Stomach (tissue), 9 donors: ENCODE measurements around the gene RGS21. TPM values are rescaled to one million over a fixed set of nuclear protein-coding genes. Genes with fewer than 3 reads are reported as not detected.

Source experiments
- DNase-seq, 2 donors: peaks; one replicate each; pipeline versions ENCODE4 v3.0.0 to v3.0.0-alpha.2; 2013 to 2019
- H3K27ac ChIP-seq, 5 donors: fragments of 200-600 bp in 4 of 5; sonication (generic) in 4 of 5; one replicate each; pipeline ENCODE4 v1.5.1; 2013 to 2019; ENCODE audit warnings: mild to moderate bottlenecking in 1 of 5, moderate library complexity in 1 of 5
- H3K27me3 ChIP-seq, 3 donors: fragments of 200-600 bp; sonication (generic); one replicate each; pipeline ENCODE4 v1.5.1; 2017 to 2019; ENCODE audit warnings: mixed run types in 1 of 3
- H3K36me3 ChIP-seq, 4 donors: fragments of 200-600 bp; sonication (generic); 1 replicate in 3 of 4; 2 replicates in 1 of 4; pipeline ENCODE4 v1.5.1; 2016 to 2019
- H3K4me1 ChIP-seq, 4 donors: fragments of 200-600 bp; sonication (generic); one replicate each; pipeline ENCODE4 v1.5.1; 2016 to 2019
- H3K4me3 ChIP-seq, 4 donors: fragments of 200-600 bp; sonication (generic) in 3 of 4; one replicate each; pipeline ENCODE4 v1.5.1; 2016 to 2019; ENCODE audit warnings: mild to moderate bottlenecking in 1 of 4
- H3K9me3 ChIP-seq, 4 donors: fragments of 200-600 bp; sonication (generic); one replicate each; pipeline ENCODE4 v1.5.1; 2016 to 2019
- EP300 ChIP-seq: sonication (generic); formaldehyde crosslinking; IDR thresholded peaks from one replicate; pipeline ENCODE4 v1.6.1; 2017; ENCODE audit warnings: antibody characterized with exemption
- POLR2A ChIP-seq, 4 donors: fragments of 450-650 bp; IDR thresholded peaks; one replicate each; pipeline ENCODE4 v1.6.1; 2016; ENCODE audit warnings: antibody characterized with exemption in 4 of 4, control low read depth in 2 of 4, mild to moderate bottlenecking in 1 of 4, moderate library complexity in 1 of 4
- POLR2AphosphoS5 ChIP-seq, 3 donors: sonication (generic); formaldehyde crosslinking; IDR thresholded peaks; one replicate each; pipeline ENCODE4 v1.6.1; 2016; ENCODE audit warnings: antibody characterized with exemption in 3 of 3
- WGBS, 5 donors: extraction: QIAGEN DNeasy Blood & Tissue Kit in 3 of 5; methylation state at CpG; one replicate each; pipeline versions ENCODE4 v1.1.5 to v1.1.7; 2013 to 2018; 5-methylcytosine and 5-hydroxymethylcytosine counted together
- intact Hi-C: fragments of 100-400 bp; cut with DNase I; formaldehyde crosslinking; loops from one replicate; pipeline ENCODE4 v1.15.1; 2023; ENCODE audit warnings: low total_unique reads
- polyA plus RNA-seq, 3 donors: library from polyadenylated mRNA; stranded (reverse); fragments of 200-250 nt; gene quantifications; one replicate each; pipeline ENCODE4 v1.2.3, GENCODE V29; 2013
- total RNA-seq, 5 donors: library from RNA; depleted of rRNA; stranded (reverse); fragments of >200 nt; gene quantifications; one replicate each; pipeline versions ENCODE4 v1.1.0 to v1.2.3, GENCODE V29; 2014 to 2016
- TF ChIP-seq, protein P1 (sequence below), 7 experiments: fragments of 450-650 bp in 4 of 7; fragments of 200-600 bp in 3 of 7; sonication (generic) in 3 of 7; IDR thresholded peaks; one replicate each; pipeline ENCODE4 v1.5.1; 2016 to 2019; ENCODE audit warnings: antibody characterized with exemption in 7 of 7, control low read depth in 2 of 7, mild to moderate bottlenecking in 1 of 7
- donor health status: healthy with polysubstance abuse.
- donor health status: Bipolar disorder and iron deficiency.
- donor health status: healthy.

The RGS21 gene
- total and polyA plus RNA-seq, 8 donors, result not detected

DNA sequence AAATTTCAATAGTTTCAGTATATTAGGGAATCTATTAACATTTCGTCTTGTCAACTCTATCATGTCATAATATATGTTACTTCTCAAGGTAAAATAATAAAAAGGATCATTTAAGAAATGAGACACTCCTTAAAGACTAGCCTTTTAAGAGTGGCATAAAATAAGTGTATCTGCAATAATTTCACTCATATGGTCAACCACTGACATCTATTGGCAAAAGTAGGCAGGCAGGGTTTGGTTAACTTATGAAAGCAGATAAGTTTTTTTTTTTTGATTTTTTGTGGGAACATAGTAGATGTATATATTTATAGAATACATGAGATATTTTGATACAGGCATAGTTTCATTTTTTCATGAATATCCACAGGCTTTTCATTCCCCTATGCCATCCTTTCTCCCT, 5.5 kb upstream of the RGS21 start:
- H3K27me3 ChIP-seq, result no peaks in the 10 kb centered on the region
- H3K36me3 ChIP-seq, result no peaks in the 10 kb centered on the region
- 68 to 84% (median 76%) methylated on average over 1 of the region's 1 CpG for WGBS, 5 donors
- DNase-seq, result peak in 1 of 2 donors; percentile 60
- no peaks in the 10 kb centered on the region for H3K4me1 ChIP-seq
- H3K9me3 ChIP-seq, result peaks cover 0 to 20% (median 12%) of the 10 kb centered on the region in 4 donors
- no peak overlapping the region for H3K27ac ChIP-seq
- intact Hi-C loops, result no loop called here
- TF ChIP-seq, protein P1, sequence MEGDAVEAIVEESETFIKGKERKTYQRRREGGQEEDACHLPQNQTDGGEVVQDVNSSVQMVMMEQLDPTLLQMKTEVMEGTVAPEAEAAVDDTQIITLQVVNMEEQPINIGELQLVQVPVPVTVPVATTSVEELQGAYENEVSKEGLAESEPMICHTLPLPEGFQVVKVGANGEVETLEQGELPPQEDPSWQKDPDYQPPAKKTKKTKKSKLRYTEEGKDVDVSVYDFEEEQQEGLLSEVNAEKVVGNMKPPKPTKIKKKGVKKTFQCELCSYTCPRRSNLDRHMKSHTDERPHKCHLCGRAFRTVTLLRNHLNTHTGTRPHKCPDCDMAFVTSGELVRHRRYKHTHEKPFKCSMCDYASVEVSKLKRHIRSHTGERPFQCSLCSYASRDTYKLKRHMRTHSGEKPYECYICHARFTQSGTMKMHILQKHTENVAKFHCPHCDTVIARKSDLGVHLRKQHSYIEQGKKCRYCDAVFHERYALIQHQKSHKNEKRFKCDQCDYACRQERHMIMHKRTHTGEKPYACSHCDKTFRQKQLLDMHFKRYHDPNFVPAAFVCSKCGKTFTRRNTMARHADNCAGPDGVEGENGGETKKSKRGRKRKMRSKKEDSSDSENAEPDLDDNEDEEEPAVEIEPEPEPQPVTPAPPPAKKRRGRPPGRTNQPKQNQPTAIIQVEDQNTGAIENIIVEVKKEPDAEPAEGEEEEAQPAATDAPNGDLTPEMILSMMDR (IDR thresholded peaks at IDR 0.05), result no peak
- TF ChIP-seq EP300 (no peak), POLR2A (IDR thresholded peaks at IDR 0.05) (no peak), POLR2AphosphoS5 (IDR thresholded peaks at IDR 0.05) (no peak)
- H3K4me3 ChIP-seq, result no peak overlapping the region

DNA sequence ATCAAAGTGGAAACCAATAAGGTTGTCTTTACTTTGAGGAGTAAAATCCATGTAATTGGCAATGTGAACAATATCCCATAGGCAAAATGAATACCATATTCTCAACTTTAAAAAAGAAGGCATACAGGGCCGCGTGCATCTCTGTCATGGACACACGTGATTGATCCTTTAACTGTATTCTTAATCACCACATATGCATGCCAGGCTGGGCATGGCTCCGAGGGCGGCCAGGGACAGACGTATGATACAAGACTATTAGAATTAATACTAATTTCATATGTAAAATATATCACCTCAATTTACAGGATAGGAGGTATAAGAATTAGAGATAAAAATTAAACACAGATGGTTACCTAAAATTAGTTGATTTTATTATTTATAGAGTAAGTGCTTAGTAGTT, 11.2 kb downstream of the RGS21 start:
- DNase-seq, result no peak
- H3K9me3 ChIP-seq, result no peaks in the 10 kb centered on the region
- 90 to 95% (median 93%) methylated on average over 6 of the region's 6 CpGs for WGBS, 5 donors

DNA sequence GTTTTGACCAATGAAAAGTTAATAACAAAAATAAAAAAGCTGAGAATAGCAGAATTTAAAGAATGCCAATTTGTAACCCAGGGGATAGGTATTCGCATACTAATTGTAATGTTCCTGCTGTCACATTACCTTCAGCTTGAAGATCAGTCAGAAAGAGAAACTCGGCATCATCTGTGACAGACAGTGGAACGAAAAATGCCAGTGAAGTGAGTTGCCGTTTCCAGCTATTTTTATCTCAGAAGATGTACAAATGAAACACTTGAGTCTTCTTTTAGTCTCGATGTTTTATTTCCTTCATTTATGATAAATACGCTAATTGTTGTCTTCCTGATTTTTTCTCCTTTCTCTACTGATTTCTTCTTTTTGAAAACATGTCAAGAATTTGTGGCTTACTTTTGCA, 26.1 kb downstream of the RGS21 start:
- no peak for DNase-seq
- H3K4me3 ChIP-seq, result no peak overlapping the region
- H3K36me3 ChIP-seq, result no peaks in the 10 kb centered on the region
- intact Hi-C loops, result no loop called here
- no peaks in the 10 kb centered on the region for H3K9me3 ChIP-seq
- H3K27me3 ChIP-seq, result no peaks in the 10 kb centered on the region
- no peak overlapping the region for H3K27ac ChIP-seq
- TF ChIP-seq, protein P1 (IDR thresholded peaks at IDR 0.05), result no peak
- TF ChIP-seq POLR2A (IDR thresholded peaks at IDR 0.05), result no peak
- no peak for TF ChIP-seq EP300
- TF ChIP-seq POLR2AphosphoS5 (IDR thresholded peaks at IDR 0.05), result no peak
- no peaks in the 10 kb centered on the region for H3K4me1 ChIP-seq
- WGBS, 5 donors, result 66 to 82% (median 75%) methylated on average over 6 of the region's 6 CpGs

More for the DNA sequence above, 11.2 kb downstream of the RGS21 start:
- Histone ChIP-seq H3K4me1 (no peaks in the 10 kb centered on the region), H3K27me3 (no peaks in the 10 kb centered on the region), H3K36me3 (no peaks in the 10 kb centered on the region), H3K4me3 (no peak overlapping the region), H3K27ac (no peak overlapping the region)
- intact Hi-C loops, result no loop called here
- TF ChIP-seq, protein P1 (IDR thresholded peaks at IDR 0.05), result no peak
- TF ChIP-seq POLR2A (IDR thresholded peaks at IDR 0.05) (no peak), POLR2AphosphoS5 (IDR thresholded peaks at IDR 0.05) (no peak), EP300 (no peak)

DNA sequence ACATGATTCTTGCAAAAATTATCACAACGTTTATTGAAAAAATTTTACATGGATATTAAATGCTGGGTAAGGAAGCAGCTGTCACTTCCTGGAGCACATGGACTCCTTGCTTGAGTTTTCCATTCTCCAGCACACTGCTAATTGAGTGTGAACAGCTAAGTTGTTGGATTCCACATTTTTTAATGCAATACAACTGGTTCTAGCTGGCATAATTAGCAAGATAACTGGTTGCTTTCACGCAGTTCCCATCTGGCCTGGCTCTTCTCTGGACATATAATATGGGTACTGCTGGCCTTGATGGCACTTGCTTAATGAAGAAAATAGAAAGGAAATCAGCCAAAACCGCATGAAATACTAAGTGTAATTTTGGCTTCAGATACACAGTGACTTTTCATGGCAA, 26.6 kb downstream of the RGS21 start:
- Histone ChIP-seq H3K4me3 (no peak overlapping the region), H3K36me3 (no peaks in the 10 kb centered on the region), H3K9me3 (no peaks in the 10 kb centered on the region), H3K27me3 (no peaks in the 10 kb centered on the region), H3K27ac (no peak overlapping the region), H3K4me1 (no peaks in the 10 kb centered on the region)
- peak in 1 of 2 donors; percentile 5 for DNase-seq
- TF ChIP-seq POLR2A (IDR thresholded peaks at IDR 0.05) (no peak), POLR2AphosphoS5 (IDR thresholded peaks at IDR 0.05) (no peak), EP300 (no peak)
- TF ChIP-seq, protein P1 (IDR thresholded peaks at IDR 0.05), result no peak
- 53 to 66% (median 62%) methylated on average over 3 of the region's 3 CpGs for WGBS, 5 donors
- intact Hi-C loops, result no loop called here
